Transverse colon (tissue), 4 donors: ENCODE results near the gene LSM6.

ENCODE experiments used
- CTCF ChIP-seq, 5 experiments: fragments of 200-600 bp in 3 of 5; fragments of 450-650 bp in 2 of 5; sonication (generic) in 3 of 5; IDR thresholded peaks; 1 replicate in 2 of 5; 2 replicates in 3 of 5; pipeline ENCODE4 v1.5.1; 2016 to 2017; ENCODE audit warnings: antibody characterized with exemption in 5 of 5, inconsistent platforms in 3 of 5, mild to moderate bottlenecking in 2 of 5, moderate library complexity in 1 of 5
- POLR2A ChIP-seq: fragments of 450-650 bp; IDR thresholded peaks from one replicate; pipeline ENCODE4 v1.6.1; 2016; ENCODE audit warnings: antibody characterized with exemption, mild to moderate bottlenecking, moderate library complexity
- POLR2AphosphoS5 ChIP-seq, 3 donors: sonication (generic); formaldehyde crosslinking; IDR thresholded peaks; one replicate each; pipeline ENCODE4 v1.6.1; 2016; ENCODE audit warnings: antibody characterized with exemption in 3 of 3

- no peak for TF ChIP-seq POLR2A
- no peak for TF ChIP-seq CTCF (IDR thresholded peaks at IDR 0.05)
- TF ChIP-seq POLR2AphosphoS5 (IDR thresholded peaks at IDR 0.05): no peak
These were observed 11.1 kb downstream of the LSM6 start for GRCh38 chr4:146186596-146186995.
